GM18517 (cell line): Measurements from ENCODE around the gene LARGE2.

Experiments
- ATAC-seq: cut with Tn5 transposase; IDR thresholded peaks from one replicate; pipeline ENCODE4 v1.9.1; 2021; ENCODE audit warnings: mild to moderate bottlenecking, moderate library complexity; ENCODE audit not compliant: unreplicated experiment

The LARGE2 gene

GRCh38 chr11:45927684-45928413, 5.4 kb downstream of the LARGE2 start:
- no peak for ATAC-seq

- no peak for ATAC-seq
Observed at GRCh38 chr11:45928535-45929215, 6.2 kb downstream of the LARGE2 start.

- no peak for ATAC-seq
Observed at GRCh38 chr11:45929486-45930030, 7.1 kb downstream of the LARGE2 start.

GRCh38 chr11:45930031-45930794, 7.8 kb downstream of the LARGE2 start:
- peak; percentile 93 for ATAC-seq

GRCh38 chr11:45930951-45931570, 8.6 kb downstream of the LARGE2 start:
- no peak for ATAC-seq

GRCh38 chr11:45931739-45932138, 9.3 kb downstream of the LARGE2 start:
- no peak for ATAC-seq

GRCh38 chr11:45932217-45932616, 9.8 kb downstream of the LARGE2 start:
- no peak for ATAC-seq

GRCh38 chr11:45933131-45933831, 10.8 kb downstream of the LARGE2 start:
- ATAC-seq, result peak; percentile 35

- ATAC-seq, result no peak
Observed at GRCh38 chr11:45933846-45934579, 11.6 kb downstream of the LARGE2 start.

- ATAC-seq, result no peak
Observed at GRCh38 chr11:45934580-45935318, 12.3 kb downstream of the LARGE2 start.

GRCh38 chr11:45935349-45936064, 13.1 kb downstream of the LARGE2 start:
- ATAC-seq, result no peak

GRCh38 chr11:45936511-45937054, 14.1 kb downstream of the LARGE2 start:
- ATAC-seq, result no peak

- ATAC-seq, result no peak
Observed at GRCh38 chr11:45937916-45938315, 15.5 kb downstream of the LARGE2 start.

- ATAC-seq, result no peak
Observed at GRCh38 chr11:45939836-45940235, 17.4 kb downstream of the LARGE2 start.

- no peak for ATAC-seq
Observed at GRCh38 chr11:45941285-45941684, 18.8 kb downstream of the LARGE2 start.

- ATAC-seq, result no peak
Observed at GRCh38 chr11:45942381-45942780, 19.9 kb downstream of the LARGE2 start.

- ATAC-seq, result no peak
Observed at GRCh38 chr11:45945397-45945999, 23.0 kb downstream of the LARGE2 start.

GRCh38 chr11:45947885-45948284, 25.4 kb downstream of the LARGE2 start:
- no peak for ATAC-seq
